ENCODE data around the gene AGBL3. TPM values are rescaled to one million over a fixed set of nuclear protein-coding genes. Genes with fewer than 3 reads are reported as not detected.

Gene AGBL3
- total and polyA plus RNA-seq, 2 of the 8 experiments (the other 6 are each of a cell fraction or from before 2014, with no cell fraction given): 1.1 to 1.9 TPM

- TF ChIP-seq CHD1 (IDR thresholded peaks at IDR 0.05; ENCODE audit: low read depth, low read length) (no peak), SP1 (IDR thresholded peaks at IDR 0.05; ENCODE audit: low read depth, low read length) (no peak), SAP30 (IDR thresholded peaks at IDR 0.05; ENCODE audit: insufficient read depth, insufficient replicate concordance, low read length) (no peak), SP2 (IDR thresholded peaks at IDR 0.05; ENCODE audit: low read length) (no peak), TAF1 (IDR thresholded peaks at IDR 0.05; ENCODE audit: low read depth, low read length) (no peak), EGR1 (IDR thresholded peaks at IDR 0.05; ENCODE audit: borderline replicate concordance, low read depth, low read length) (no peak), POLR2AphosphoS5 (IDR thresholded peaks at IDR 0.05; ENCODE audit: low read depth, low read length) (no peak)
Observed at GRCh38 chr7:135167365-135167917, 181.1 kb downstream of the AGBL3 start (continued).

Data from H1 (cell line).